Measurements from ENCODE around the gene GALNT10. TPM values are rescaled to one million over a fixed set of nuclear protein-coding genes. Genes with fewer than 3 reads are reported as not detected.

The GALNT10 gene
- total RNA-seq, 2 experiments from 2014 or later: 12.9 to 15.2 TPM

DNA sequence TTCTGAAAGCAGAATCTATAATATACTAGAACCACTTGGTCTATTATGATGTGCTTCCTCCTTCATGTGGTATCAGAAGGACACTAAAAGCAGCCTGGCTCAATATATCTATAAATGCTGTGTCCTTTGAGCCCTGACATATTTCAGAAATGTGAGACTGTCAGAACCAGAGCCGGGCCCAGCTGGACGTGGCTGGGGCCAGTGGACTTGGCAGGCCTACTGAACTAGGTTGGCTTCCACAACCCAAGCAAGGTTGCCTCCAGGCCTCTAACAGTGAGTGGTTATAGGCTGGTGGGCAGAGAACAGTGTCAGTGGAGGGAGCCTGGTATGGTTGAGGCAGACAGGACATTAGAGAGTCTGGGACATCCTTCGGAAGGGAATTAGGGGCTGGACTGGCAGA, 78.9 kb downstream of the GALNT10 start:
- Mint-ChIP-seq H3K27ac (no peak overlapping the region), H3K4me1 (ENCODE audit: low read depth) (peaks cover 27% of the 10 kb centered on the region), H3K9me3 (no peaks in the 10 kb centered on the region), H3K4me3 (no peak overlapping the region), H3K36me3 (ENCODE audit: low read depth) (no peaks in the 10 kb centered on the region), H3K27me3 (no peaks in the 10 kb centered on the region)
- intact Hi-C loops (cut with micrococcal nuclease): no loop called here
- ChIA-PET CTCF (no interaction called here), POLR2A (interaction anchor here (1.2 kb wide), 1 partner anchor 22 kb away, joined by 3 read pairs; no protein-coding TSS in a partner anchor)
- TF ChIP-seq, protein P1, sequence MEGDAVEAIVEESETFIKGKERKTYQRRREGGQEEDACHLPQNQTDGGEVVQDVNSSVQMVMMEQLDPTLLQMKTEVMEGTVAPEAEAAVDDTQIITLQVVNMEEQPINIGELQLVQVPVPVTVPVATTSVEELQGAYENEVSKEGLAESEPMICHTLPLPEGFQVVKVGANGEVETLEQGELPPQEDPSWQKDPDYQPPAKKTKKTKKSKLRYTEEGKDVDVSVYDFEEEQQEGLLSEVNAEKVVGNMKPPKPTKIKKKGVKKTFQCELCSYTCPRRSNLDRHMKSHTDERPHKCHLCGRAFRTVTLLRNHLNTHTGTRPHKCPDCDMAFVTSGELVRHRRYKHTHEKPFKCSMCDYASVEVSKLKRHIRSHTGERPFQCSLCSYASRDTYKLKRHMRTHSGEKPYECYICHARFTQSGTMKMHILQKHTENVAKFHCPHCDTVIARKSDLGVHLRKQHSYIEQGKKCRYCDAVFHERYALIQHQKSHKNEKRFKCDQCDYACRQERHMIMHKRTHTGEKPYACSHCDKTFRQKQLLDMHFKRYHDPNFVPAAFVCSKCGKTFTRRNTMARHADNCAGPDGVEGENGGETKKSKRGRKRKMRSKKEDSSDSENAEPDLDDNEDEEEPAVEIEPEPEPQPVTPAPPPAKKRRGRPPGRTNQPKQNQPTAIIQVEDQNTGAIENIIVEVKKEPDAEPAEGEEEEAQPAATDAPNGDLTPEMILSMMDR (IDR thresholded peaks at IDR 0.05): no peak
- ATAC-seq (no peak), DNase-seq (no peak)

DNA sequence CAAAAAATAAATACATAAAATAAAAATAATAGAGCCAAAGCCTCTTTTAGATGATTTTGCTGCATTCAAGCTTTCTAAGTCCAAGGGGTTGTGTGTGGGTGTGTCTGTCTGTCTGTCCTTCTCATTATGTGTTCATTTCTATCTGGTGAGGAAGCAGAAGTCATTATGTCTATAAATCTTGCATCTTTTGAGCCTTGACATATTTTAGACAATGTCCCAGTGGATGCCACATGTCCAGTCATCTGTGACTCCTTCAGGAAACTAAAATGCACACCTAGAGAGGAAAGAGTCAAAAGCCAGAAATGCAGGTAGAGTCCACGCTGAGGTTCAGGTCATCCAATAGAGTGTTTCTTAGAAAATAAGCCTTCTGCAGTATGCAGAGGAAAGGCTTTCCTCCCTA, 80.9 kb downstream of the GALNT10 start:
- ATAC-seq: no peak
- intact Hi-C loops (cut with micrococcal nuclease): no loop called here
- CTCF ChIA-PET: no interaction called here
- no peak for DNase-seq
- H3K4me3 Mint-ChIP-seq: no peak overlapping the region
- H3K27ac Mint-ChIP-seq: no peak overlapping the region
- TF ChIP-seq, protein P1 (IDR thresholded peaks at IDR 0.05): no peak
- no peaks in the 10 kb centered on the region for H3K9me3 Mint-ChIP-seq
- H3K36me3 Mint-ChIP-seq (ENCODE audit: low read depth): no peaks in the 10 kb centered on the region
- POLR2A ChIA-PET: no interaction called here
- no peaks in the 10 kb centered on the region for H3K27me3 Mint-ChIP-seq
- peaks cover 29% of the 10 kb centered on the region for H3K4me1 Mint-ChIP-seq (ENCODE audit: low read depth)

- H3K36me3 Mint-ChIP-seq (ENCODE audit: low read depth): no peaks in the 10 kb centered on the region
- no peak overlapping the region for H3K4me3 Mint-ChIP-seq
- no peaks in the 10 kb centered on the region for H3K9me3 Mint-ChIP-seq
- TF ChIP-seq, protein P1 (IDR thresholded peaks at IDR 0.05): no peak
- POLR2A ChIA-PET: interaction anchor here (1.5 kb wide), 1 partner anchor 10 kb away, joined by 3 read pairs; no protein-coding TSS in a partner anchor
- intact Hi-C loops (cut with micrococcal nuclease): no loop called here
- CTCF ChIA-PET: no interaction called here
- H3K27ac Mint-ChIP-seq: no peak overlapping the region
- DNase-seq: no peak
- H3K27me3 Mint-ChIP-seq: no peaks in the 10 kb centered on the region
- peaks cover 34% of the 10 kb centered on the region for H3K4me1 Mint-ChIP-seq (ENCODE audit: low read depth)
- ATAC-seq: no peak
Observed at GRCh38 chr5:154271936-154272514, 81.5 kb downstream of the GALNT10 start.

DNA sequence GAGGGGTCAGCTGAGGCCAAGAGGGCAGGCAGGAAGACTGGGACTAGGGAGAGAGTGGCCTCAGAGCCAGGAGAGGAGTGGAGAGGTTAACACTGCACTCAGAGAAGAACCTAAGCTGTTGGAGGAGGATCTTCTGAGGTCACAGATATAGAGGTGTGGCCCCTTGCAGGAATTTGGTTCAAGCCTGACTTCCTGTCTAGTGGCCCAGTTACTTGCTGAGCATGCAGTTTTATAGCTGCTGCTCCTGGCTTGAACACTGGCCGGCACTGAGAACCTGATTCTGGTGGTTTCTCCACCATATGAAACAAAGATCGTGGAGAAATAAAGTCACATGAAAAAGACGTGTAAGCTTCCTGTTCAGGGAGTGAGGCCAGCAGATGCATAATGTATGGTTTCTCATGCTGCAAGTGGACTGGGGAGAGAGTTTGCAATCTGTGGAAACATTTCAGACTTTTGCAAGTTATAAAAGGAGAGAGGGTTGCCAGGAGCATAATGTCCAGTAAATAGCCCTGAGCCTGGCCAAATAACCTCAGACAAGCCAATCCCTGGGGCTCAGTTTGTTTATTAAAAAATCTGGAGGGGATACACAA, 82.6 kb downstream of the GALNT10 start:
- ATAC-seq: peak; percentile 77
- peak; percentile 10 for DNase-seq
- Mint-ChIP-seq H3K4me1 (ENCODE audit: low read depth) (peaks cover 42% of the 10 kb centered on the region), H3K4me3 (no peak overlapping the region), H3K36me3 (ENCODE audit: low read depth) (no peaks in the 10 kb centered on the region), H3K27me3 (no peaks in the 10 kb centered on the region), H3K9me3 (no peaks in the 10 kb centered on the region), H3K27ac (peak overlapping the region; percentile 40)
- TF ChIP-seq, protein P1 (IDR thresholded peaks at IDR 0.05): no peak
- CTCF ChIA-PET: no interaction called here
- POLR2A ChIA-PET: interaction anchor here (0.6 to 1.5 kb wide), 2 partner anchors 11 to 63 kb away, joined by 3 read pairs; no protein-coding TSS in a partner anchor
- intact Hi-C loops (cut with micrococcal nuclease): no loop called here

Measured in activated CD8-positive, alpha-beta T cell treated with anti-CD3 and anti-CD28 coated beads for 36 hours (primary cell).